ENCODE measurements around the gene TNRC6A. TPM values are rescaled to one million over a fixed set of nuclear protein-coding genes. Genes with fewer than 3 reads are reported as not detected.

TNRC6A gene
- total and polyA plus RNA-seq, 9 of the 15 experiments (the other 6 are each of a cell fraction or from before 2014, with no cell fraction given), result 3.4 to 32.1 (median 26.6) TPM

GRCh38 chr16:24837969-24838368 is 108.5 kb downstream of the TNRC6A start:
- in situ Hi-C loops (cut with MboI), result loop anchor here (10.0 kb wide), 1 partner anchor 387 kb away; no protein-coding TSS in a partner anchor
- WGBS (ENCODE audit: insufficient coverage, low coverage, missing lambda C conversion rate), result 55% methylated on average over 9 of the region's 9 CpGs
- ATAC-seq, result no peak
- no peak for TF ChIP-seq CHD7 (IDR thresholded peaks at IDR 0.05; ENCODE audit: low read depth, low read length)
- TF ChIP-seq, protein P1, sequence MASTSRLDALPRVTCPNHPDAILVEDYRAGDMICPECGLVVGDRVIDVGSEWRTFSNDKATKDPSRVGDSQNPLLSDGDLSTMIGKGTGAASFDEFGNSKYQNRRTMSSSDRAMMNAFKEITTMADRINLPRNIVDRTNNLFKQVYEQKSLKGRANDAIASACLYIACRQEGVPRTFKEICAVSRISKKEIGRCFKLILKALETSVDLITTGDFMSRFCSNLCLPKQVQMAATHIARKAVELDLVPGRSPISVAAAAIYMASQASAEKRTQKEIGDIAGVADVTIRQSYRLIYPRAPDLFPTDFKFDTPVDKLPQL (IDR thresholded peaks at IDR 0.05; ENCODE audit: extremely low read depth, insufficient read length), result no peak
- no peak for TF ChIP-seq E2F3 (CRISPR knock-in tag; IDR thresholded peaks at IDR 0.05)
- no peak for TF ChIP-seq MTA2 (IDR thresholded peaks at IDR 0.05; ENCODE audit: low read depth)
- TF ChIP-seq DACH1 (IDR thresholded peaks at IDR 0.05; ENCODE audit: partially characterized antibody), result no peak
- TF ChIP-seq ZNF561 (CRISPR knock-in tag; conservative IDR thresholded peaks at IDR 0.05), result no peak
- no peak for TF ChIP-seq NR1H2 (CRISPR knock-in tag; IDR thresholded peaks at IDR 0.05)
- TF ChIP-seq KLF6 (CRISPR knock-in tag; IDR thresholded peaks at IDR 0.05; ENCODE audit: borderline replicate concordance), result no peak
- TF ChIP-seq ZBTB2 (IDR thresholded peaks at IDR 0.05), result no peak
- TF ChIP-seq EP400 (IDR thresholded peaks at IDR 0.05), result no peak

More at GRCh38 chr16:24837969-24838368, 108.5 kb downstream of the TNRC6A start:
- no peak overlapping the region for H3K4me3 ChIP-seq
- peak; percentile 11 for FAIRE-seq
- no peak overlapping the region for H3K9ac ChIP-seq (ENCODE audit: insufficient read depth in 1 of 2, low read depth in 2 of 2, low read length in 2 of 2)
- POLR2A ChIA-PET, result interaction anchor here (0.6 to 1.6 kb wide), 3 partner anchors 12 to 269 kb away, joined by 3 to 5 read pairs (median 4); no protein-coding TSS in a partner anchor
- H3K9me3 ChIP-seq (replicated peaks; ENCODE audit: control insufficient read depth, insufficient read depth, low read depth, low read length), result no peaks in the 10 kb centered on the region
- no peaks in the 10 kb centered on the region for H3K27me3 ChIP-seq (ENCODE audit: control insufficient read depth in 2 of 2, insufficient read depth in 2 of 2, low read length in 2 of 2)
- no peaks in the 10 kb centered on the region for H3K79me2 ChIP-seq (ENCODE audit: control insufficient read depth, insufficient read depth, low read length)
- intact Hi-C loops (cut with micrococcal nuclease), result loop anchor here (10.0 kb wide), 1 partner anchor 387 kb away; no protein-coding TSS in a partner anchor
- peak overlapping the region; percentile 83; the same call in 1 of the 2 replicates for H3K4me2 ChIP-seq (ENCODE audit: insufficient read depth, low read length)
- no peak overlapping the region for H2AFZ ChIP-seq (ENCODE audit: low read depth, low read length)
- H3K9me1 ChIP-seq (ENCODE audit: control insufficient read depth, insufficient read depth, low read length), result no peaks in the 10 kb centered on the region
- CTCF ChIA-PET (ENCODE audit: low intra/inter-chr PET ratio), result no interaction called here
- H3K27ac ChIP-seq (ENCODE audit: extremely low read depth, low read depth, low read length), result peak overlapping the region; percentile 69; the same call in 2 of the 3 replicates
- H4K20me1 ChIP-seq (replicated peaks; ENCODE audit: control insufficient read depth, insufficient read depth, low read length), result no peaks in the 10 kb centered on the region
- H3K4me1 ChIP-seq (replicated peaks in 1 of 2; ENCODE audit: control insufficient read depth in 2 of 2, insufficient read depth in 2 of 2, low read length in 2 of 2), result peaks cover 17 to 19% of the 10 kb centered on the region in 2 experiments
- no peaks in the 10 kb centered on the region; the same call in 2 of the 3 replicates for H3K36me3 ChIP-seq (ENCODE audit: control insufficient read depth, insufficient read depth, low read length)
- BruUV-seq (replicated peaks), result no TSS peak
- no peak for DNase-seq (ENCODE audit: extremely low read depth in 1 of 4, low spot score in 3 of 4)
